ENCODE data around the gene IL23A. TPM values are rescaled to one million over a fixed set of nuclear protein-coding genes. Genes with fewer than 3 reads are reported as not detected.

Gene IL23A
- polyA plus RNA-seq, 1 of the 3 experiments (the other 2 are of a cell fraction): 0.46 TPM

DNA sequence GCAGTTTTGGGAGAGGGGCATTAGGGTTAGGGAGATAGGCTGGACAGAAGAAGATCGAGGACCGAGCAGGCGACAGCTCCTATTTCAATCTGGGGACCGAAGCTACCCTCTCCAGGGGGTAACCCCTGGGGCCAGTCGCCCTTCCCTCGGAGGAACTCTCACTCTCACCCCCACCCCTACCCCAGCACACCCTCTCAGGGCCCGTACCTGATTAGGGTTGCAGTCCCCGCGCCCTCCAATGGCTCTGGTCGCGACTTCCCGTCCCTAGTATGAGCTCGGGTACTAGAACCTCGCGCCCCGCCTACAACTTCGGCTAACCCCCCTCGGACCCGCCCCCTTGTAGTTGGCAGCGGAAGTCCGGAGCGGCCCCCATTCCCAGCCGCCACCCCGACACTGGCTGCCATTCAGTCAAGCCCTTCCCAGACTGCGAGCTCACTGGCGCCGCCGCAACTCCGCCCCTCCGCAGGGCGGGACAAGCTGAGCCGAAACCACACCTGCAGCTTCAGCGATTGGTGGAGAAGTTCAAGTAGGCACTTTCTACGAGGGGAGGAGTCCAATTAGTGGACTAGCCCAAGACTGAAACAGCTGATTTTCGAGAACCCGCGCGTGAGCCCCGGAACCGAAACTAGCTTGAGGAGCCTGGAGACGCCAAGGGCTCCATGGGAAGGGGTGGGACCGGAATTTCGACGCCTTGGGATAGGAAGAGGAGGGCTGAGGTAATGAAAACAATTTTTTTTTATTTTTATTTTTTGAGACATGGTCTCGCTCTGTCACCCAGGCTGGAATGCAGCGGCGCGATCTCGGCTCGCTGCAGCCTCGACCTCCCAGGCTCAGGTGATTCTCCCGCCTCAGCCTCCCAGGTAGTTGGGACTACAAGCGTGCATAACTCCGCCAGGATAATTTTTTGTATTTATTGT is 21.4 kb downstream of the IL23A start, which contains the start of gene STAT2 (continued):
- TF ChIP-seq, protein P1, sequence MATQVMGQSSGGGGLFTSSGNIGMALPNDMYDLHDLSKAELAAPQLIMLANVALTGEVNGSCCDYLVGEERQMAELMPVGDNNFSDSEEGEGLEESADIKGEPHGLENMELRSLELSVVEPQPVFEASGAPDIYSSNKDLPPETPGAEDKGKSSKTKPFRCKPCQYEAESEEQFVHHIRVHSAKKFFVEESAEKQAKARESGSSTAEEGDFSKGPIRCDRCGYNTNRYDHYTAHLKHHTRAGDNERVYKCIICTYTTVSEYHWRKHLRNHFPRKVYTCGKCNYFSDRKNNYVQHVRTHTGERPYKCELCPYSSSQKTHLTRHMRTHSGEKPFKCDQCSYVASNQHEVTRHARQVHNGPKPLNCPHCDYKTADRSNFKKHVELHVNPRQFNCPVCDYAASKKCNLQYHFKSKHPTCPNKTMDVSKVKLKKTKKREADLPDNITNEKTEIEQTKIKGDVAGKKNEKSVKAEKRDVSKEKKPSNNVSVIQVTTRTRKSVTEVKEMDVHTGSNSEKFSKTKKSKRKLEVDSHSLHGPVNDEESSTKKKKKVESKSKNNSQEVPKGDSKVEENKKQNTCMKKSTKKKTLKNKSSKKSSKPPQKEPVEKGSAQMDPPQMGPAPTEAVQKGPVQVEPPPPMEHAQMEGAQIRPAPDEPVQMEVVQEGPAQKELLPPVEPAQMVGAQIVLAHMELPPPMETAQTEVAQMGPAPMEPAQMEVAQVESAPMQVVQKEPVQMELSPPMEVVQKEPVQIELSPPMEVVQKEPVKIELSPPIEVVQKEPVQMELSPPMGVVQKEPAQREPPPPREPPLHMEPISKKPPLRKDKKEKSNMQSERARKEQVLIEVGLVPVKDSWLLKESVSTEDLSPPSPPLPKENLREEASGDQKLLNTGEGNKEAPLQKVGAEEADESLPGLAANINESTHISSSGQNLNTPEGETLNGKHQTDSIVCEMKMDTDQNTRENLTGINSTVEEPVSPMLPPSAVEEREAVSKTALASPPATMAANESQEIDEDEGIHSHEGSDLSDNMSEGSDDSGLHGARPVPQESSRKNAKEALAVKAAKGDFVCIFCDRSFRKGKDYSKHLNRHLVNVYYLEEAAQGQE (IDR thresholded peaks at IDR 0.05; ENCODE audit: low read depth, low read length): no peak
- TF ChIP-seq NFIC (IDR thresholded peaks at IDR 0.05; ENCODE audit: borderline replicate concordance) (no peak), RFX5 (IDR thresholded peaks at IDR 0.05; ENCODE audit: low read length) (peak; percentile 80; the same call in 1 of the 2 replicates), SMC3 (IDR thresholded peaks at IDR 0.05; ENCODE audit: low read depth, low read length) (no peak), RAD21 (IDR thresholded peaks at IDR 0.05; ENCODE audit: low read length) (no peak), TAF1 (IDR thresholded peaks at IDR 0.05; ENCODE audit: borderline replicate concordance, low read depth, low read length) (peak; percentile 56; the same call in 1 of the 2 replicates), YY1 (IDR thresholded peaks at IDR 0.05; ENCODE audit: low read depth) (peak; percentile 28; the same call in 1 of the 2 replicates), ELF1 (IDR thresholded peaks at IDR 0.05) (peak; percentile 70), TEAD4 (IDR thresholded peaks at IDR 0.05; ENCODE audit: borderline replicate concordance, insufficient read depth) (no peak), EZH2phosphoT487 (IDR thresholded peaks at IDR 0.05; ENCODE audit: borderline replicate concordance, low read depth) (no peak)
- TF ChIP-seq, protein P2, sequence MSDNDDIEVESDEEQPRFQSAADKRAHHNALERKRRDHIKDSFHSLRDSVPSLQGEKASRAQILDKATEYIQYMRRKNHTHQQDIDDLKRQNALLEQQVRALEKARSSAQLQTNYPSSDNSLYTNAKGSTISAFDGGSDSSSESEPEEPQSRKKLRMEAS (IDR thresholded peaks at IDR 0.05; ENCODE audit: low read depth): peak; percentile 93
- TF ChIP-seq, protein P3, sequence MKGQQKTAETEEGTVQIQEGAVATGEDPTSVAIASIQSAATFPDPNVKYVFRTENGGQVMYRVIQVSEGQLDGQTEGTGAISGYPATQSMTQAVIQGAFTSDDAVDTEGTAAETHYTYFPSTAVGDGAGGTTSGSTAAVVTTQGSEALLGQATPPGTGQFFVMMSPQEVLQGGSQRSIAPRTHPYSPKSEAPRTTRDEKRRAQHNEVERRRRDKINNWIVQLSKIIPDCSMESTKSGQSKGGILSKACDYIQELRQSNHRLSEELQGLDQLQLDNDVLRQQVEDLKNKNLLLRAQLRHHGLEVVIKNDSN (IDR thresholded peaks at IDR 0.05; ENCODE audit: borderline replicate concordance, low read depth): peak; percentile 51; the same call in 1 of the 2 replicates

DNA sequence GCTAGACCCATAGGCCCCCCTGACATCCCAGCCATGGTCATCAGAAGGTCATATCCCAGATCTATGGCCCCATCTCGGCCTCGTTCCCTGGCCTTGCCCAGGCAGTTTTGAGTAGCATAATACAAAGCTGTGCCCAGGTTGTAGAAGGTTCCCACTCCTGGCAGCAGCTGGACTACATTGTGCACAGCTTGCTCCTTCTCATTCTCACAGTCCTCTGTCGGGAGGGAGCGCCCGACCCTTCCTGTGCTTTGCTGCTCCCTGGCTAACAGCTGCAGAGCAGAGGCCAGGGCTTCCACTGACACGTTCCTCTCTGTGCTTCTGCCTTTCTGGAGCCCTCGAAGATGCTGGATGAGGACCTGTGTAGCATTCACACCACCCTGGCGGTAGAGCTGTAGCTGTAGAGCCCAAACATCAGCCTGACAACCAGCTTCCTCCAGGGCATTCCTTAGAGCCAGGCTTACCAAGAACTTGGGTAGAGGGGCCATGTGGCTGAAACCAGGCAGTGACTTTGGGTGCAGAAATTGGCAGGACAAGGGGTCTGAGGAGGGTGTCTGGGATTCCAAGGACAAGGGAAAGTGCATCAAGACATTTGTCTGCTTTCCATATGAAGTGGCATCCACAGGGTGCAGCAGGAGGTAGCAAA is 22.9 kb downstream of the IL23A start:
- H3F3A ChIP-seq (replicated peaks; ENCODE audit: insufficient read depth): peaks cover 6% of the 10 kb centered on the region
- WGBS (ENCODE audit: low lambda C conversion rate): 78% methylated on average over 8 of the region's 8 CpGs
- DNase-seq: no peak
- no peaks in the 10 kb centered on the region for H3K27me3 ChIP-seq (ENCODE audit: insufficient read depth)
- ChIA-PET CTCF (interaction anchor here (1.1 kb wide), 1 partner anchor 27 kb away, joined by 3 read pairs; no protein-coding TSS in a partner anchor), POLR2A (interaction anchor here (0.9 to 2.3 kb wide), 2 partner anchors 62 to 234 kb away, joined by 3 to 5 read pairs; partner anchors contain the start of gene ESYT1)
- H3K4me1 ChIP-seq (ENCODE audit: control insufficient read depth in 1 of 2, insufficient read depth in 2 of 2, low read depth in 1 of 2, low read length in 1 of 2): peaks cover 0 to 9% of the 10 kb centered on the region in 2 experiments; a peak in 1 of 4 replicates
- no peaks in the 10 kb centered on the region; the same call in 1 of the 2 replicates for H4K20me1 ChIP-seq (ENCODE audit: insufficient read depth)
- H3K9me2 ChIP-seq: no peaks in the 10 kb centered on the region
- peak overlapping the region; percentile 79; the same call in 1 of the 2 replicates for H3K4me2 ChIP-seq
- H3K27ac ChIP-seq (ENCODE audit: low read depth in 2 of 2, low read length in 1 of 2): no peak overlapping the region
- no peak overlapping the region for H3K4me3 ChIP-seq (ENCODE audit: low read depth in 2 of 2, low read length in 1 of 2)
- peaks cover 1 to 4% of the 10 kb centered on the region in 2 experiments for H3K36me3 ChIP-seq (replicated peaks in 1 of 2; ENCODE audit: control insufficient read depth in 1 of 2, insufficient read depth in 2 of 2, low read length in 1 of 2)
- no peak overlapping the region for H3K9ac ChIP-seq
- peaks cover 29% of the 10 kb centered on the region for H3K79me2 ChIP-seq (ENCODE audit: insufficient read depth)
- H3K9me3 ChIP-seq: no peaks in the 10 kb centered on the region
- no peak overlapping the region for H2AFZ ChIP-seq (ENCODE audit: low read depth)
- TF ChIP-seq, protein P4, sequence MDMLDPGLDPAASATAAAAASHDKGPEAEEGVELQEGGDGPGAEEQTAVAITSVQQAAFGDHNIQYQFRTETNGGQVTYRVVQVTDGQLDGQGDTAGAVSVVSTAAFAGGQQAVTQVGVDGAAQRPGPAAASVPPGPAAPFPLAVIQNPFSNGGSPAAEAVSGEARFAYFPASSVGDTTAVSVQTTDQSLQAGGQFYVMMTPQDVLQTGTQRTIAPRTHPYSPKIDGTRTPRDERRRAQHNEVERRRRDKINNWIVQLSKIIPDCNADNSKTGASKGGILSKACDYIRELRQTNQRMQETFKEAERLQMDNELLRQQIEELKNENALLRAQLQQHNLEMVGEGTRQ (IDR thresholded peaks at IDR 0.05; ENCODE audit: borderline replicate concordance, low read depth, low read length): no peak
- TF ChIP-seq NFIC (IDR thresholded peaks at IDR 0.05; ENCODE audit: borderline replicate concordance) (no peak), RXRA (IDR thresholded peaks at IDR 0.05; ENCODE audit: borderline replicate concordance, low read depth) (no peak), RCOR1 (IDR thresholded peaks at IDR 0.05; ENCODE audit: low read length) (no peak), SMC3 (IDR thresholded peaks at IDR 0.05; ENCODE audit: low read depth, low read length) (no peak), MEF2A (IDR thresholded peaks at IDR 0.05; ENCODE audit: borderline replicate concordance, low read depth) (no peak)
- TF ChIP-seq, protein P1 (IDR thresholded peaks at IDR 0.05; ENCODE audit: low read depth, low read length): no peak

All from SK-N-SH (cell line).